T-helper 1 cell (primary cell): ENCODE results near the gene PAK1.
"Not testable (repeated sequence)": the region's sequence is repeated elsewhere in the genome, so short reads cannot be mapped to it uniquely, and the experiment has no call there.

Experiments used
- DNase-seq, 5 donors: peaks; one replicate each; pipeline ENCODE4 v3.0.0-alpha.2; 2012 to 2020

The PAK1 gene

GRCh38 chr11:77401486-77402217, 72.2 kb downstream of the PAK1 start:
- DNase-seq, result no peak

GRCh38 chr11:77400775-77401449, 73.0 kb downstream of the PAK1 start:
- no peak for DNase-seq

GRCh38 chr11:77400271-77400670, 73.6 kb downstream of the PAK1 start:
- DNase-seq, result no peak

GRCh38 chr11:77397631-77398030, 76.3 kb downstream of the PAK1 start:
- DNase-seq, result no peak

GRCh38 chr11:77396911-77397310, 77.0 kb downstream of the PAK1 start:
- DNase-seq, result no peak

- DNase-seq, result no peak
Observed at GRCh38 chr11:77396305-77396704, 77.6 kb downstream of the PAK1 start.

- DNase-seq, result no peak
Observed at GRCh38 chr11:77395460-77396173, 78.3 kb downstream of the PAK1 start.

GRCh38 chr11:77392842-77393241, 81.1 kb downstream of the PAK1 start:
- no peak for DNase-seq

- DNase-seq, result no peak
Observed at GRCh38 chr11:77387701-77388100, 86.2 kb downstream of the PAK1 start.

GRCh38 chr11:77386178-77386577, 87.7 kb downstream of the PAK1 start:
- no peak for DNase-seq

- not testable (repeated sequence) for DNase-seq
Observed at GRCh38 chr11:77385255-77385771, 88.6 kb downstream of the PAK1 start.

GRCh38 chr11:77384571-77384970, 89.3 kb downstream of the PAK1 start:
- DNase-seq, result no peak

- DNase-seq, result not testable (repeated sequence)
Observed at GRCh38 chr11:77383349-77383748, 90.5 kb downstream of the PAK1 start.

GRCh38 chr11:77381729-77382665, 91.9 kb downstream of the PAK1 start:
- DNase-seq, result no peak

- DNase-seq, result no peak
Observed at GRCh38 chr11:77379934-77380333, 94.0 kb downstream of the PAK1 start.

GRCh38 chr11:77379253-77379652, 94.6 kb downstream of the PAK1 start:
- DNase-seq, result no peak

- no peak for DNase-seq
Observed at GRCh38 chr11:77377734-77378133, 96.2 kb downstream of the PAK1 start.

GRCh38 chr11:77375107-77375506, 98.8 kb downstream of the PAK1 start:
- no peak for DNase-seq

GRCh38 chr11:77374611-77375031, 99.3 kb downstream of the PAK1 start:
- DNase-seq, result no peak

- no peak for DNase-seq
Observed at GRCh38 chr11:77374108-77374507, 99.8 kb downstream of the PAK1 start.

- no peak for DNase-seq
Observed at GRCh38 chr11:77372726-77373125, 101.2 kb downstream of the PAK1 start.

- no peak for DNase-seq
Observed at GRCh38 chr11:77371646-77372045, 102.2 kb downstream of the PAK1 start.
